Caki2 (cell line): Measurements from ENCODE around the gene DEPDC4. TPM values are rescaled to one million over a fixed set of nuclear protein-coding genes. Genes with fewer than 3 reads are reported as not detected.
"Not testable (repeated sequence)": the region's sequence is repeated elsewhere in the genome, so short reads cannot be mapped to it uniquely, and the experiment has no call there.

Source experiments
- DNase-seq: peaks from one replicate; pipeline ENCODE4 v3.0.0-alpha.2; 2015; ENCODE audit warnings: low read depth
- in situ Hi-C: cut with HindIII; loops from 2 replicates; pipeline ENCODE4 v1.10.0; 2016; ENCODE audit warnings: low sequenced_read_pairs, low pct_unique_long_range_greater_than_20kb, mixed read lengths
- total RNA-seq: library from RNA; depleted of rRNA; stranded (reverse); fragments of >200 nt; shearing (Covaris generic); gene quantifications from 2 replicates; pipeline ENCODE4 v1.2.3, GENCODE V29; 2014; ENCODE audit warnings: low replicate concordance; rRNA removed

DEPDC4 gene
- total RNA-seq = 2.0 TPM in 1 of 2 replicates, not detected in the other

GRCh38 chr12:100266835-100267602 is at the start of gene DEPDC4, which contains the start of gene SCYL2:
TSS of gene DEPDC4 (minus strand) at chr12:100267079. CDS start at chr12:100267076, 3 bp downstream.
TSS of gene SCYL2 (plus strand) at chr12:100267177. CDS start at chr12:100282971, 15,794 bp downstream.
- in situ Hi-C loops = no loop called here
- peak; percentile 97 for DNase-seq

DNA sequence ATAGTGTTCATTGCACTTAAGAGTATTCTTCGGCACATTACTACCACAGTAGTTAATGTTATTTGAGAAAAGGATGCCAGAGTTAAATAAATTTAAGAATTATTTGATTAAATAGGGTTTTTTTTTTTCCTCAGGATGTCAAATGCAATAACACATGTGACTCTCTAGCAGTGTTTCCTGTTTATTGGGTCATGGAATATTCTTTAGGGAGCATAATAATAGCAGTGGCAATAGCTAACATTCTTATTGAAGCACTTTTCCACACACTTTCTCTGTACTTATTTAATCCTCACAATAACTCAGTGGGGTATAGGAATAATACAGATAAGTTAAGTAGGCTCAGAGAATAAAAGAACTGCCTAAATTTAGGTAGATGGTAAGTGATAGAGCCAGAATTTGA is 44.4 kb upstream of the DEPDC4 start:
- in situ Hi-C loops = no loop called here
- no peak for DNase-seq

- DNase-seq, in situ Hi-C loops: not testable (repeated sequence)
Measured at GRCh38 chr12:100308138-100308537, 41.3 kb upstream of the DEPDC4 start.

DNA sequence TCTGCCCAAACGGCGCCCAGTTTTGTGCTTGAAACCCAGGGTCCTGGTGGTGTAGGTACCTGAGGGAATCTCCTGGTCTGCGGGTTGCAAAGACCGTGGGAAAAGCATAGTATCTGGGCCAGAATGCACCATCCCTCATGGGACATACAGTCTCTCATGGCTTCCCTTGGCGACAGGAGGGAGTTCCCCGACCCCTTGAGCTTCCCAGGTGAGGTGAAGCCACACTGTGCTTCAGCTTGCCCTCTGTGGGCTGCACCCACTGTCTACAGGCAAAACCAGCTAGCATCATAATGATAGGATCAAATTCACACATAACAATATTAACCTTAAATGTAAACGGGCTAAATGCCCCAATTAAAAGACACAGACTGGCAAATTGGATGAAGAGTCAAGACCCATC is 37.5 kb upstream of the DEPDC4 start:
- in situ Hi-C loops, DNase-seq: not testable (repeated sequence)

- DNase-seq = no peak
Measured at GRCh38 chr12:100303831-100304230, 37.0 kb upstream of the DEPDC4 start.

DNA sequence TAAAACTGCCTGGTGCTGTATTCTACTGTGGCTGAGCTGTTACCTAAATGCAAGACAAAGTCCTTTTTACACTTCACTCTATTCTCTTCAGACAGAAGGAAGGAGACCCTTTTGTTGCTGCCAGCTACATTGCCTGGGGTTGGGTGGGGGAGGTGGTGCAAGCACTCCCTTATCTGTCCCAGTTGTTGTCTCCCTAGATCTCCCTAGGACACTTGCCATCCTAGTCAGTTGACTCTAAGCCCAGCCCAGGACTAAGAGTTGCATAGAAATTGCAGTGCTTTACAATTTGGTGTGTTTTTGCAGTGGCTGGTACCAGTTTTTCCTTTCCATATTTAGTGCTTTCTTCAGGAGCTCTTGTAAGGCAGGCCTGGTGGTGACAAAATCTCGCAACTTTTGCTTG is 35.2 kb upstream of the DEPDC4 start:
- in situ Hi-C loops = no loop called here

More at GRCh38 chr12:100303831-100304230, 37.0 kb upstream of the DEPDC4 start:
- in situ Hi-C loops = no loop called here

GRCh38 chr12:100295764-100296555 is 29.1 kb upstream of the DEPDC4 start:
- DNase-seq = no peak
- in situ Hi-C loops = no loop called here

More for the DNA sequence above, 35.2 kb upstream of the DEPDC4 start:
- no peak for DNase-seq

GRCh38 chr12:100294366-100294765 is 27.5 kb upstream of the DEPDC4 start:
- in situ Hi-C loops, DNase-seq: not testable (repeated sequence)

DNA sequence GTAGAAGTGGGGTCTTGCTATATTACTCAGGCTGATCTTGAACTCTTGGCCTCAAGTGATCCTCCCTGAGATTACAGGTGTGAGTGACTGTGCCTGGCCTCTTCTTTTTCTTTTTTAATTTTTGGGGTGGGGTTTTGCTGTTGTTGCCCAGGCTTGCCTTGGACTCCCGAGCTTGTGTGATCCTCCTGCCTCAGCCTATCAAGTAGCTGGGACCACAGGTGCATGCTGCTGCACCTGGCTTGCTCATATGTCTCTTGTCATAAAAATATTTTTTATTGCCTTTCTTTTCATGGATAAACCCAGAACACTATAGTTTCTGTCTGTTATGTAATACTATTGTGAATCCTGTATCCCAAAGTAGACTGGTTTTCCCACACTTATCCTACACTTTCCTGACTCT is 26.1 kb upstream of the DEPDC4 start:
- in situ Hi-C loops = no loop called here

GRCh38 chr12:100290016-100290415 is 23.1 kb upstream of the DEPDC4 start:
- in situ Hi-C loops = no loop called here
- DNase-seq = no peak

More for the DNA sequence above, 26.1 kb upstream of the DEPDC4 start:
- DNase-seq = no peak

GRCh38 chr12:100289038-100289437 is 22.2 kb upstream of the DEPDC4 start:
- no peak for DNase-seq
- in situ Hi-C loops = no loop called here

GRCh38 chr12:100284556-100284955 is 17.7 kb upstream of the DEPDC4 start:
- in situ Hi-C loops, DNase-seq: not testable (repeated sequence)

- in situ Hi-C loops = no loop called here
- no peak for DNase-seq
Measured at GRCh38 chr12:100279607-100280244, 12.8 kb upstream of the DEPDC4 start.

- no peak for DNase-seq
- in situ Hi-C loops = no loop called here
Measured at GRCh38 chr12:100279159-100279558, 12.3 kb upstream of the DEPDC4 start.

- DNase-seq = no peak
- in situ Hi-C loops = no loop called here
Measured at GRCh38 chr12:100274291-100274690, 7.4 kb upstream of the DEPDC4 start.

DNA sequence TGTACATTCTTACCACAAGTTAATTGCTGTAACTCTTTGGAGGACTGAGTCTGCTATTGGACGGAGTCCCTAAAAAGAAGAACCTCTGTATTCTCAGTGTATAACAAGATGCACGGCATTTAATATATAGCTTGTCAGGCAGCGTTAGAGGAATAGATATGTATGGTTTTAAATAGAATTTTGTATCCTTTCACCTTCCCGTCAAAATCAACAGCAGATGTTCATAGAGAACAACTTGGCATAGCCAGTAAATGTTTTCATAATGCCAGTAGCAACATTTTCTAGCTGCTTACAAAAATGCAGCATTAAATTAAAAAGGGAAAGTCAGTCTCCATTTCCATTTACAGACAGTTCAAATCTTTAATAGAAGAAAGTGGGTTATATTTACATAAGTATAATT is 6.9 kb upstream of the DEPDC4 start:
- no peak for DNase-seq
- in situ Hi-C loops = no loop called here

GRCh38 chr12:100268835-100269564 is 2.1 kb upstream of the DEPDC4 start:
- DNase-seq = peak; percentile 2
- in situ Hi-C loops = no loop called here
